SK-N-SH (cell line): ENCODE data around the gene OSGEP. TPM values are rescaled to one million over a fixed set of nuclear protein-coding genes. Genes with fewer than 3 reads are reported as not detected.

Source experiments
- CTCF ChIA-PET: fragments of 300-600, 350-600 bp; formaldehyde crosslinking; extraction: SDS; loops from one replicate; lab custom pipeline; 2021; lab: Yijun Ruan, JAX
- POLR2A ChIA-PET: fragments of 350-600 bp; sonication (Branson Sonifier 250); formaldehyde crosslinking; extraction: SDS; loops from one replicate; lab custom pipeline; 2020; ENCODE audit warnings: antibody characterized with exemption, inconsistent platforms; lab: Yijun Ruan, JAX
- DNase-seq: peaks from one replicate; pipeline ENCODE4 v3.0.0; 2012
- H2AFZ ChIP-seq: fragments of 200-600 bp; sonication (generic); 2 replicates; pipeline ENCODE4 v1.8.1; 2016; ENCODE audit warnings: antibody characterized with exemption, mild to moderate bottlenecking, low read depth
- H3F3A ChIP-seq: fragments of 200-600 bp; sonication (generic); replicated peaks from 2 replicates; pipeline ENCODE3; 2016; ENCODE audit warnings: antibody characterized with exemption, mild to moderate bottlenecking; ENCODE audit not compliant: insufficient read depth
- H3K27ac ChIP-seq, 2 experiments: fragments of 200-500 bp in 1 of 2; fragments of 200-600 bp in 1 of 2; sonication (Bioruptor generic) in 1 of 2; sonication (generic), shearing (Covaris generic) in 1 of 2; 2 replicates each; pipeline versions ENCODE4 v1.5.1 to v1.6.1; 2014 to 2016; ENCODE audit warnings: low read depth in 2 of 2, inconsistent platforms in 1 of 2, low read length in 1 of 2, mild to moderate bottlenecking in 1 of 2, mixed read lengths in 1 of 2
- H3K27me3 ChIP-seq: fragments of 200-600 bp; sonication (generic), shearing (Covaris generic); 2 replicates; pipeline ENCODE4 v1.6.1; 2016; ENCODE audit warnings: mixed run types; ENCODE audit not compliant: insufficient read depth
- H3K36me3 ChIP-seq, 2 experiments: fragments of 200-500 bp in 1 of 2; fragments of 200-600 bp in 1 of 2; sonication (Bioruptor generic) in 1 of 2; sonication (generic) in 1 of 2; replicated peaks in 1 of 2; 2 replicates each; pipeline versions ENCODE3 to v1.5.1; 2014 to 2016; ENCODE audit warnings: low read length in 1 of 2, mild to moderate bottlenecking in 1 of 2; ENCODE audit not compliant: insufficient read depth in 2 of 2, control insufficient read depth in 1 of 2
- H3K4me1 ChIP-seq, 2 experiments: fragments of 200-500 bp in 1 of 2; fragments of 200-600 bp in 1 of 2; sonication (Bioruptor generic) in 1 of 2; sonication (generic), shearing (Covaris generic) in 1 of 2; 2 replicates each; pipeline versions ENCODE4 v1.5.1 to v1.6.1; 2014 to 2016; ENCODE audit warnings: low read depth in 1 of 2, low read length in 1 of 2, mixed run types in 1 of 2; ENCODE audit not compliant: insufficient read depth in 2 of 2, control insufficient read depth in 1 of 2
- H3K4me2 ChIP-seq: fragments of 200-600 bp; sonication (generic), shearing (Covaris generic); 2 replicates; pipeline ENCODE4 v1.6.1; 2017; ENCODE audit warnings: mixed run types
- H3K4me3 ChIP-seq, 2 experiments: fragments of 200-500 bp in 1 of 2; fragments of 200-600 bp in 1 of 2; sonication (Bioruptor generic) in 1 of 2; sonication (generic), shearing (Covaris generic) in 1 of 2; 2 replicates each; pipeline versions ENCODE4 v1.5.1 to v1.8.1; 2014 to 2016; ENCODE audit warnings: low read depth in 2 of 2, inconsistent platforms in 1 of 2, low read length in 1 of 2, mild to moderate bottlenecking in 1 of 2, mixed read lengths in 1 of 2, moderate library complexity in 1 of 2
- H3K79me2 ChIP-seq: fragments of 200-600 bp; sonication (generic); 2 replicates; pipeline ENCODE4 v1.8.1; 2017; ENCODE audit warnings: mild to moderate bottlenecking; ENCODE audit not compliant: insufficient read depth
- H3K9ac ChIP-seq: fragments of 200-600 bp; sonication (generic); 2 replicates; pipeline ENCODE4 v1.6.1; 2017; ENCODE audit warnings: mixed run types
- H3K9me2 ChIP-seq: fragments of 200-600 bp; sonication (generic); 2 replicates; pipeline ENCODE4 v1.6.1; 2017; ENCODE audit warnings: mixed run types
- H3K9me3 ChIP-seq: fragments of 200-600 bp; sonication (generic); 2 replicates; pipeline ENCODE4 v1.6.1; 2017; ENCODE audit warnings: mixed run types, mild to moderate bottlenecking, moderate library complexity
- H4K20me1 ChIP-seq: fragments of 200-600 bp; sonication (generic); 2 replicates; pipeline ENCODE4 v1.6.1; 2017; ENCODE audit warnings: mild to moderate bottlenecking, mixed run types; ENCODE audit not compliant: insufficient read depth
- CTCF ChIP-seq: fragments of 200-600 bp; sonication (generic); IDR thresholded peaks from 2 replicates; pipeline ENCODE4 v1.6.1; 2017; ENCODE audit warnings: antibody characterized with exemption, mild to moderate bottlenecking, moderate library complexity
- ELF1 ChIP-seq: IDR thresholded peaks from 2 replicates; pipeline ENCODE4 v1.4.0; 2012
- EZH2phosphoT487 ChIP-seq: fragments of 200-600 bp; sonication (generic); IDR thresholded peaks from 2 replicates; pipeline ENCODE4 v1.6.1; 2017; ENCODE audit warnings: low read depth, mixed run types, mild to moderate bottlenecking, antibody characterized with exemption, moderate library complexity, borderline replicate concordance
- FOSL2 ChIP-seq: IDR thresholded peaks from 2 replicates; pipeline ENCODE4 v1.4.0; 2012; ENCODE audit warnings: low read depth, mild to moderate bottlenecking, moderate library complexity, borderline replicate concordance
- FOXJ3 ChIP-seq: sonication (generic); formaldehyde crosslinking; IDR thresholded peaks from 2 replicates; pipeline ENCODE4 v1.5.1; 2020; ENCODE audit warnings: mild to moderate bottlenecking, missing genetic modification reagents
- FOXM1 ChIP-seq: IDR thresholded peaks from 2 replicates; pipeline ENCODE4 v1.4.0; 2012; ENCODE audit warnings: low read depth, mild to moderate bottlenecking
- GATA2 ChIP-seq: sonication (generic); formaldehyde crosslinking; IDR thresholded peaks from 2 replicates; pipeline ENCODE4 v1.5.0; 2020; ENCODE audit warnings: mild to moderate bottlenecking, missing genetic modification reagents
- IRF3 ChIP-seq: fragments of 150-350 bp; IDR thresholded peaks from 2 replicates; pipeline ENCODE4 v1.6.1; 2016; ENCODE audit warnings: mild to moderate bottlenecking, low read depth, low read length
- JUND ChIP-seq: IDR thresholded peaks from 2 replicates; pipeline ENCODE4 v1.4.0; 2012
- MAX ChIP-seq: IDR thresholded peaks from 2 replicates; pipeline ENCODE4 v1.4.0; 2012; ENCODE audit warnings: low read depth
- MEF2A ChIP-seq: IDR thresholded peaks from 2 replicates; pipeline ENCODE4 v1.4.0; 2012; ENCODE audit warnings: low read depth, borderline replicate concordance
- MXI1 ChIP-seq: IDR thresholded peaks from 2 replicates; pipeline ENCODE4 v1.6.1; 2012; ENCODE audit warnings: mild to moderate bottlenecking, low read depth, low read length, improper control_type of control experiment
- POLR2AphosphoS5 ChIP-seq: IDR thresholded peaks from 2 replicates; pipeline ENCODE4 v1.6.1; 2012; ENCODE audit warnings: low read depth, low read length
- RCOR1 ChIP-seq: fragments of 150-350 bp; IDR thresholded peaks from 2 replicates; pipeline ENCODE4 v1.6.1; 2017; ENCODE audit warnings: antibody characterized with exemption, low read length
- SIN3A ChIP-seq: IDR thresholded peaks from 2 replicates; pipeline ENCODE4 v1.6.1; 2012; ENCODE audit warnings: low read depth, mild to moderate bottlenecking, low read length, moderate library complexity, borderline replicate concordance
- TAF1 ChIP-seq: IDR thresholded peaks from 2 replicates; pipeline ENCODE4 v1.6.1; 2012; ENCODE audit warnings: low read depth, mild to moderate bottlenecking, low read length, moderate library complexity, borderline replicate concordance
- TCF12 ChIP-seq: IDR thresholded peaks from 2 replicates; pipeline ENCODE4 v1.4.0; 2012
- TEAD4 ChIP-seq: IDR thresholded peaks from 2 replicates; pipeline ENCODE4 v1.4.0; 2012; ENCODE audit warnings: mild to moderate bottlenecking, borderline replicate concordance; ENCODE audit not compliant: insufficient read depth
- YY1 ChIP-seq: IDR thresholded peaks from 2 replicates; pipeline ENCODE4 v1.4.0; 2012; ENCODE audit warnings: low read depth, mild to moderate bottlenecking
- ZBTB33 ChIP-seq: IDR thresholded peaks from 2 replicates; pipeline ENCODE4 v1.4.0; 2012; ENCODE audit warnings: low read depth, borderline replicate concordance
- whole genome bisulfite sequencing: methylation state at CpG from one replicate; pipeline ENCODE4 v1.1.6; 2017; ENCODE audit warnings: low lambda C conversion rate; 5-methylcytosine and 5-hydroxymethylcytosine counted together
- polyA plus RNA-seq, 3 experiments: library from polyadenylated mRNA; depleted of rRNA; stranded (reverse); fragments of >200 nt; gene quantifications; 2 replicates each; pipeline ENCODE4 v1.2.3, GENCODE V29; 2012

The OSGEP gene
- polyA plus RNA-seq, 1 of the 3 experiments (the other 2 are of a cell fraction) = 32.9 TPM

GRCh38 chr14:20427231-20428009 lies 27.2 kb downstream of the OSGEP start:
- Histone ChIP-seq H3K27ac (no peak overlapping the region), H3K4me1 (peaks cover 0 to 7% of the 10 kb centered on the region in 2 experiments; a peak in 1 of 4 replicates), H3K79me2 (no peaks in the 10 kb centered on the region), H3K4me3 (no peak overlapping the region), H3K36me3 (no peaks in the 10 kb centered on the region), H3F3A (no peaks in the 10 kb centered on the region), H3K27me3 (no peaks in the 10 kb centered on the region), H2AFZ (peak overlapping the region; percentile 91), H3K9ac (no peak overlapping the region), H4K20me1 (no peaks in the 10 kb centered on the region), H3K9me2 (no peaks in the 10 kb centered on the region), H3K9me3 (no peaks in the 10 kb centered on the region), H3K4me2 (peak overlapping the region; percentile 64; the same call in 1 of the 2 replicates)
- ChIA-PET POLR2A (no interaction called here), CTCF (interaction anchor here (2.0 kb wide), 1 partner anchor 12 kb away, joined by 7 read pairs; no protein-coding TSS in a partner anchor)
- DNase-seq = no peak
- 69% methylated on average over 5 of the region's 5 CpGs for WGBS
- TF ChIP-seq ELF1 = no peak
- TF ChIP-seq FOXM1 = no peak
- peak; percentile 39; the same call in 1 of the 2 replicates for TF ChIP-seq FOSL2
- TF ChIP-seq JUND = peak; percentile 26; the same call in 1 of the 2 replicates
- TF ChIP-seq MXI1 = no peak

GRCh38 chr14:20424851-20425250 lies 29.8 kb downstream of the OSGEP start:
- Histone ChIP-seq H3K79me2 (no peaks in the 10 kb centered on the region), H2AFZ (0 out of 2 replicates have a peak overlapping the region, but pooled peaks have one; percentile 48), H3K4me2 (no peak overlapping the region), H3K36me3 (no peaks in the 10 kb centered on the region), H3F3A (no peaks in the 10 kb centered on the region), H3K27ac (no peak overlapping the region), H4K20me1 (no peaks in the 10 kb centered on the region), H3K9ac (no peak overlapping the region), H3K27me3 (no peaks in the 10 kb centered on the region; the same call in 1 of the 2 replicates), H3K4me1 (peaks cover 0 to 5% of the 10 kb centered on the region in 2 experiments; a peak in 1 of 4 replicates), H3K9me2 (no peaks in the 10 kb centered on the region), H3K4me3 (no peak overlapping the region), H3K9me3 (no peaks in the 10 kb centered on the region)
- 10% methylated on average over 2 of the region's 2 CpGs for WGBS
- no peak for TF ChIP-seq GATA2 (CRISPR knock-in tag)
- no peak for TF ChIP-seq MXI1
- TF ChIP-seq IRF3 = no peak
- TF ChIP-seq TEAD4 = no peak
- no peak for TF ChIP-seq MAX
- no peak for TF ChIP-seq FOXM1
- no peak for TF ChIP-seq YY1
- TF ChIP-seq TAF1 = no peak
- no peak for TF ChIP-seq MEF2A
- TF ChIP-seq RCOR1 = no peak
- TF ChIP-seq CTCF = no peak
- no peak for TF ChIP-seq SIN3A
- no peak for TF ChIP-seq POLR2AphosphoS5
- TF ChIP-seq EZH2phosphoT487 = no peak
- no peak for TF ChIP-seq ELF1
- no peak for TF ChIP-seq FOXJ3 (CRISPR knock-in tag)
- TF ChIP-seq ZBTB33 = no peak
- TF ChIP-seq TCF12 = no peak
- ChIA-PET CTCF (interaction anchor here (3.3 kb wide), 1 partner anchor 10 kb away, joined by 19 read pairs; the partner anchor contains the start of gene TEP1), POLR2A (no interaction called here)
- no peak for DNase-seq
